HepG2 (cell line): ENCODE results near the gene RTEL1.

Experiments used
- CTCF ChIP-seq: sonication (generic); formaldehyde crosslinking; IDR thresholded peaks from 2 replicates; pipeline ENCODE4 v1.5.0; 2020; ENCODE audit warnings: mild to moderate bottlenecking, missing genetic modification reagents, moderate library complexity
- GTF2F1 ChIP-seq: fragments of 150-350 bp; IDR thresholded peaks from 2 replicates; pipeline ENCODE4 v1.6.1; 2014; ENCODE audit warnings: low read length
- HCFC1 ChIP-seq: fragments of 150-350 bp; IDR thresholded peaks from 2 replicates; pipeline ENCODE4 v1.6.1; 2014; ENCODE audit warnings: low read depth, low read length
- MEIS1 ChIP-seq: sonication (generic); formaldehyde crosslinking; IDR thresholded peaks from 2 replicates; pipeline ENCODE4 v1.9.0; 2021; ENCODE audit warnings: mild to moderate bottlenecking, missing genetic modification reagents, moderate library complexity, borderline replicate concordance
- NFE2L1 ChIP-seq: sonication (generic); formaldehyde crosslinking; IDR thresholded peaks from 2 replicates; pipeline ENCODE4 v1.4.0; 2020; ENCODE audit warnings: missing genetic modification reagents, mild to moderate bottlenecking, borderline replicate concordance
- RNF2 ChIP-seq: fragments of 450-650 bp; conservative IDR thresholded peaks from 2 replicates; pipeline ENCODE4 v1.6.1; 2016; ENCODE audit warnings: low read depth
- SAP130 ChIP-seq: IDR thresholded peaks from 2 replicates; pipeline ENCODE4 v1.6.1; 2016; ENCODE audit warnings: low read depth
- SMYD3 ChIP-seq: sonication (generic); formaldehyde crosslinking; IDR thresholded peaks from 2 replicates; pipeline ENCODE4 v1.8.1; 2023; ENCODE audit warnings: mild to moderate bottlenecking, missing genetic modification reagents
- USF2 ChIP-seq, 2 experiments: sonication (generic) in 1 of 2; formaldehyde crosslinking in 1 of 2; IDR thresholded peaks; 2 replicates each; pipeline versions ENCODE4 v1.5.1 to v1.6.1; 2011 to 2020; ENCODE audit warnings: borderline replicate concordance in 1 of 2, low read depth in 1 of 2, low read length in 1 of 2, mild to moderate bottlenecking in 1 of 2, missing genetic modification reagents in 1 of 2, moderate library complexity in 1 of 2
- ZIK1 ChIP-seq: sonication (generic); formaldehyde crosslinking; IDR thresholded peaks from 2 replicates; pipeline ENCODE4 v1.5.0; 2020; ENCODE audit warnings: mild to moderate bottlenecking, low read depth, missing genetic modification reagents, borderline replicate concordance

- no peak for TF ChIP-seq SMYD3 (CRISPR knock-in tag)
- no peak for TF ChIP-seq MEIS1 (CRISPR knock-in tag)
- TF ChIP-seq NFE2L1 = no peak
- TF ChIP-seq USF2 (IDR thresholded peaks at IDR 0.05; ENCODE audit: low read depth, low read length) = no peak
- TF ChIP-seq USF2 (CRISPR knock-in tag; IDR thresholded peaks at IDR 0.05; ENCODE audit: borderline replicate concordance) = no peak
- TF ChIP-seq SAP130 (CRISPR knock-in tag) = no peak
- no peak for TF ChIP-seq ZIK1 (CRISPR knock-in tag)
- no peak for TF ChIP-seq RNF2
- TF ChIP-seq CTCF (CRISPR knock-in tag) = no peak
- no peak for TF ChIP-seq HCFC1
- no peak for TF ChIP-seq GTF2F1
Measured at GRCh38 chr20:63612276-63612931, 45.7 kb upstream of the RTEL1 start.
